HepG2 (cell line): ENCODE data around the gene OCLN.
"Not testable (repeated sequence)": the region's sequence is repeated elsewhere in the genome, so short reads cannot be mapped to it uniquely, and the experiment has no call there.

ENCODE experiments used
- ATF1 ChIP-seq: IDR thresholded peaks from 2 replicates; pipeline ENCODE4 v1.6.1; 2016; ENCODE audit warnings: mild to moderate bottlenecking, control low read depth
- CTCF ChIP-seq: sonication (generic); formaldehyde crosslinking; IDR thresholded peaks from 2 replicates; pipeline ENCODE4 v1.5.0; 2020; ENCODE audit warnings: mild to moderate bottlenecking, missing genetic modification reagents, moderate library complexity
- FOXM1 ChIP-seq: sonication (generic); formaldehyde crosslinking; IDR thresholded peaks from 2 replicates; pipeline ENCODE4 v1.5.0; 2020; ENCODE audit warnings: missing genetic modification reagents
- ZNF775 ChIP-seq: sonication (generic); formaldehyde crosslinking; IDR thresholded peaks from 2 replicates; pipeline ENCODE4 v1.4.0; 2020; ENCODE audit warnings: missing genetic modification reagents, mild to moderate bottlenecking, moderate library complexity, borderline replicate concordance
- TF ChIP-seq, protein P1 (sequence below), 2 experiments: sonication (generic) in 1 of 2; formaldehyde crosslinking in 1 of 2; IDR thresholded peaks; 2 replicates each; pipeline versions ENCODE4 v1.5.1 to v1.6.1; 2011 to 2020; ENCODE audit warnings: borderline replicate concordance in 1 of 2, low read depth in 1 of 2, low read length in 1 of 2, mild to moderate bottlenecking in 1 of 2, missing genetic modification reagents in 1 of 2, moderate library complexity in 1 of 2
- TF ChIP-seq, protein P2 (sequence below): sonication (generic); formaldehyde crosslinking; IDR thresholded peaks from 2 replicates; pipeline ENCODE4 v1.4.0; 2020; ENCODE audit warnings: mild to moderate bottlenecking, missing genetic modification reagents

GRCh38 chr5:69453487-69453886 is 39.1 kb upstream of the OCLN start:
- TF ChIP-seq, protein P1, sequence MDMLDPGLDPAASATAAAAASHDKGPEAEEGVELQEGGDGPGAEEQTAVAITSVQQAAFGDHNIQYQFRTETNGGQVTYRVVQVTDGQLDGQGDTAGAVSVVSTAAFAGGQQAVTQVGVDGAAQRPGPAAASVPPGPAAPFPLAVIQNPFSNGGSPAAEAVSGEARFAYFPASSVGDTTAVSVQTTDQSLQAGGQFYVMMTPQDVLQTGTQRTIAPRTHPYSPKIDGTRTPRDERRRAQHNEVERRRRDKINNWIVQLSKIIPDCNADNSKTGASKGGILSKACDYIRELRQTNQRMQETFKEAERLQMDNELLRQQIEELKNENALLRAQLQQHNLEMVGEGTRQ (IDR thresholded peaks at IDR 0.05; ENCODE audit: low read depth, low read length) = not testable (repeated sequence)
- TF ChIP-seq, protein P1 (CRISPR knock-in tag; IDR thresholded peaks at IDR 0.05; ENCODE audit: borderline replicate concordance) = not testable (repeated sequence)
- TF ChIP-seq ZNF775, ATF1, FOXM1, CTCF (CRISPR knock-in tag): not testable (repeated sequence)
- TF ChIP-seq, protein P2, sequence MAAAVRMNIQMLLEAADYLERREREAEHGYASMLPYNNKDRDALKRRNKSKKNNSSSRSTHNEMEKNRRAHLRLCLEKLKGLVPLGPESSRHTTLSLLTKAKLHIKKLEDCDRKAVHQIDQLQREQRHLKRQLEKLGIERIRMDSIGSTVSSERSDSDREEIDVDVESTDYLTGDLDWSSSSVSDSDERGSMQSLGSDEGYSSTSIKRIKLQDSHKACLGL (CRISPR knock-in tag) = not testable (repeated sequence)
